Gastroesophageal sphincter (tissue), 4 donors: ENCODE measurements around the gene OTOG. TPM values are rescaled to one million over a fixed set of nuclear protein-coding genes. Genes with fewer than 3 reads are reported as not detected.

ENCODE experiments used
- ATAC-seq: fragments of 150-250 bp; one replicate; pipeline ENCODE4 v1.9.1; 2016; ENCODE audit warnings: mild to moderate bottlenecking, moderate library complexity
- H3K27ac ChIP-seq, 4 donors: fragments of 200-600 bp; sonication (generic) in 3 of 4; 1 replicate in 3 of 4; 2 replicates in 1 of 4; pipeline ENCODE4 v1.5.1; 2016 to 2019
- H3K27me3 ChIP-seq: fragments of 200-600 bp; sonication (generic); one replicate; pipeline ENCODE4 v1.5.1; 2019
- H3K36me3 ChIP-seq, 2 donors: fragments of 200-600 bp; sonication (generic); one replicate each; pipeline ENCODE4 v1.5.1; 2019; ENCODE audit warnings: control low read depth in 1 of 2
- H3K4me1 ChIP-seq, 3 donors: fragments of 200-600 bp; sonication (generic); 1 replicate in 2 of 3; 2 replicates in 1 of 3; pipeline ENCODE4 v1.5.1; 2016 to 2019; ENCODE audit warnings: control low read depth in 2 of 3
- H3K4me3 ChIP-seq, 2 donors: fragments of 200-600 bp; sonication (generic); one replicate each; pipeline ENCODE4 v1.5.1; 2019; ENCODE audit warnings: mild to moderate bottlenecking in 1 of 2, moderate library complexity in 1 of 2
- H3K9me3 ChIP-seq, 3 donors: fragments of 200-600 bp; sonication (generic); one replicate each; pipeline ENCODE4 v1.5.1; 2017 to 2019; ENCODE audit warnings: control low read depth in 2 of 3
- CTCF ChIP-seq, 4 experiments: fragments of 200-600 bp in 2 of 4; fragments of 450-650 bp in 2 of 4; sonication (generic) in 1 of 4; IDR thresholded peaks; one replicate each; pipeline ENCODE4 v1.5.1; 2017 to 2019; ENCODE audit warnings: antibody characterized with exemption in 4 of 4, mild to moderate bottlenecking in 2 of 4, moderate library complexity in 2 of 4
- EP300 ChIP-seq: sonication (generic); formaldehyde crosslinking; IDR thresholded peaks from one replicate; pipeline ENCODE4 v1.6.1; 2017; ENCODE audit warnings: antibody characterized with exemption, mild to moderate bottlenecking
- POLR2A ChIP-seq, 2 donors: fragments of 450-650 bp; IDR thresholded peaks; one replicate each; pipeline ENCODE4 v1.6.1; 2017; ENCODE audit warnings: antibody characterized with exemption in 2 of 2, mild to moderate bottlenecking in 2 of 2, moderate library complexity in 1 of 2
- POLR2AphosphoS5 ChIP-seq: sonication (generic); formaldehyde crosslinking; IDR thresholded peaks from one replicate; pipeline ENCODE4 v1.6.1; 2017; ENCODE audit warnings: antibody characterized with exemption
- WGBS, 2 donors: methylation state at CpG; one replicate each; pipeline ENCODE4 v1.1.5; 2018; ENCODE audit warnings: low coverage in 1 of 2; 5-methylcytosine and 5-hydroxymethylcytosine counted together
- total RNA-seq, 4 donors: library from RNA; depleted of rRNA; stranded (reverse); fragments of >200 nt; gene quantifications; one replicate each; pipeline ENCODE4 v1.1.0, GENCODE V29; 2016

OTOG gene
- total RNA-seq, 4 donors from 2014 or later: not detected

DNA sequence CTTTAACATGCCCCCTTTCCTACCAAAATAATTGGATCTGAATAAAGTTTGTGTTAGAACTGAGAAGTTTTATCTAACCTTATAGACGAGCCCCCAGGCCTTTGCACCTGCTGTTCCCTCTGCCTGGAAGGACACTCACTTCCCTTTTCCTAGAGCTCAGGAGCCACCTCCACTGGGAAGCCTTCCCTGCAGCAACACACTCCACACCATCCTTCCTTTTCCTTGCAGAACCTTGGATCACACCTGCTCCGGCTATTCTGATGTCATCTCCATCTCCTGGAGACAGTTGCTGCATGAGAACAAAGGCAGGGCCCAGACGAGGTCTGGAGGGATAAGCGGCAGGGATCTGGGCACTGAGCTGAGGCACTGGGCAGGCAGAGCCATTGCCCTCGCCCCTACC lies 149.7 kb downstream of the OTOG start:
- 86% methylated on average over 1 of the region's 5 CpGs; no CpG with 5 or more reads in 1 of the 2 donors for WGBS, 2 donors
- TF ChIP-seq POLR2AphosphoS5 (no peak), EP300 (no peak), POLR2A (IDR thresholded peaks at IDR 0.05) (no peak), CTCF (IDR thresholded peaks at IDR 0.05) (no peak)
- Histone ChIP-seq H3K27me3 (peaks cover 60% of the 10 kb centered on the region), H3K27ac (no peak overlapping the region), H3K4me1 (no peaks in the 10 kb centered on the region), H3K9me3 (no peaks in the 10 kb centered on the region), H3K4me3 (no peak overlapping the region), H3K36me3 (no peaks in the 10 kb centered on the region)
- no peak for ATAC-seq

Other genes with a start within 250 kb of the OTOG start
- gene NCR3LG1, start 195.5 kb upstream of the OTOG start, total RNA-seq: 1 to 10 TPM; 2.7 to 4.7 (median 3.9) TPM
- 1 to 10 TPM in 3 of 4 donors, under 1 TPM in 1; 0.67 to 4.0 (median 2.8) TPM for gene KCNJ11, start 158.6 kb upstream of the OTOG start, total RNA-seq
- 1 to 10 TPM in 1 of 4 donors, under 1 TPM in 2, not detected in 1; 0.23 to 1.9 (median 0.62) TPM for gene ABCC8, start 70.4 kb upstream of the OTOG start, total RNA-seq
- gene USH1C, start 2.8 kb upstream of the OTOG start, total RNA-seq: 1 to 10 TPM in 1 of 4 donors, not detected in 3; 1.1 TPM
- not detected for gene MYOD1, start 172.3 kb downstream of the OTOG start, total RNA-seq
- under 1 TPM in 2 of 4 donors, not detected in 2; 0.27 to 0.77 TPM for gene KCNC1, start 187.5 kb downstream of the OTOG start, total RNA-seq